Body of pancreas (tissue), 4 donors: ENCODE results near the gene NME5. TPM values are rescaled to one million over a fixed set of nuclear protein-coding genes. Genes with fewer than 3 reads are reported as not detected.

ENCODE experiments used
- ATAC-seq: fragments of 150-250 bp; one replicate; pipeline ENCODE4 v1.9.1; 2016
- DNase-seq, 4 donors: peaks; one replicate each; pipeline ENCODE4 v3.0.0-alpha.2; 2019
- H3K27ac ChIP-seq, 4 donors: fragments of 200-600 bp; sonication (generic); 1 replicate in 3 of 4; 2 replicates in 1 of 4; pipeline versions ENCODE4 v1.5.1 to v1.6.1; 2016 to 2019; ENCODE audit warnings: mild to moderate bottlenecking in 1 of 4, mixed read lengths in 1 of 4, moderate library complexity in 1 of 4
- H3K27me3 ChIP-seq, 2 donors: fragments of 200-600 bp; sonication (generic); one replicate each; pipeline ENCODE4 v1.6.0; 2016; ENCODE audit warnings: mild to moderate bottlenecking in 1 of 2
- H3K36me3 ChIP-seq, 2 donors: fragments of 200-600 bp; sonication (generic); replicated peaks in 1 of 2; 2 replicates each; pipeline ENCODE4 v1.5.1; 2016; ENCODE audit warnings: low read depth in 2 of 2; ENCODE audit not compliant: insufficient read depth in 1 of 2
- H3K4me1 ChIP-seq: fragments of 200-600 bp; sonication (generic); one replicate; pipeline ENCODE4 v1.6.0; 2016
- H3K4me3 ChIP-seq, 2 donors: fragments of 200-600 bp; sonication (generic); 1 replicate in 1 of 2; 2 replicates in 1 of 2; pipeline ENCODE4 v1.5.1; 2016 to 2019
- H3K9me3 ChIP-seq, 3 donors: fragments of 200-600 bp; sonication (generic); 1 replicate in 2 of 3; 2 replicates in 1 of 3; pipeline ENCODE4 v1.5.1; 2016
- POLR2A ChIP-seq, 3 donors: fragments of 450-650 bp; IDR thresholded peaks; one replicate each; pipeline ENCODE4 v1.6.1; 2016; ENCODE audit warnings: antibody characterized with exemption in 3 of 3, mild to moderate bottlenecking in 2 of 3
- WGBS, 2 donors: methylation state at CpG; one replicate each; pipeline ENCODE4 v1.1.5; 2017; 5-methylcytosine and 5-hydroxymethylcytosine counted together
- intact Hi-C: fragments of 100-400 bp; cut with DNase I; formaldehyde crosslinking; loops from one replicate; pipeline ENCODE4 v1.15.1; 2023
- total RNA-seq, 2 donors: library from RNA; depleted of rRNA; stranded (reverse); fragments of >200 nt; gene quantifications; one replicate each; pipeline ENCODE4 v1.1.0, GENCODE V29; 2016
- TF ChIP-seq, protein P1 (sequence below), 7 experiments: fragments of 450-650 bp in 4 of 7; fragments of 200-600 bp in 3 of 7; sonication (generic) in 3 of 7; IDR thresholded peaks; one replicate each; pipeline ENCODE4 v1.5.1; 2016 to 2019; ENCODE audit warnings: antibody characterized with exemption in 7 of 7

Gene NME5
- total RNA-seq, 2 donors from 2014 or later, result 7.5 TPM; not detected in 1

DNA sequence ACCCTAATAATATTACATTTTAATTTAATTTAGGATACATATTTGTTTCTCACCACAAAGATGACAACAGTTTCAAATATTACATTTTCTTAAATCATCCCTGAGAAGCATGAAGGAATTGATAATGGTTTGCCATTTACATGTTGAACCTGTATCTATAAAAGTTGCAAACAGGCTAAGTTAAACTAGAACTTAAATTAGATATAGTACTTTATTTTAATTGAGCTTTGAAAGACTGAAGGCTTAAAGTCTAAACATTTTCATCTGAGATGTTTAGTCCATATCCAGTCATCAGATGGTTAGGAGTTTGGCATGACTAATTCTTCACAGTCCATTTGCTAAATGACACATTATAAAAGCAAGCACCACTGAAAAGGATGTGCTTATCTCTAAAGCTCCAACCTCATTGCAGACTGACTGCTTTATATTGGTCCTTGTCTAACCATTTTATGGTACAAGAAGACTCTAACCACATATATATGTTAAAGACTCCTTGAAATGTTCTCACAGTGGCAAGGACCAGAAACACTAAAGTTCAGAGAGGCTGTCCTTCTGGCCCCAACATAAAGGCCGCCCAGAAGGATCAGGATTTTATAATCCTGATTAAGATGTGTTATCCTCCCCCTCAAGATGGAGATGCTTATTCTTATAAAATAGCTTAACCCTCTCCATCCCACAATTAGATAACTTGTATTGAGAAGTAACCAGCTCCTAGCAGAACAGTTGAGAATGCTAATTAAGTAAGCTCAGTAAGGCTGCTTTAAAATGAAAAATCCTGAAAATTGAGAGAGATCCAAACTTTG, 29.6 kb downstream of the NME5 start:
- no peak for DNase-seq
- 71 to 94% methylated on average over 1 of the region's 1 CpG for WGBS, 2 donors

GRCh38 chr5:138107213-138107612, 32.0 kb downstream of the NME5 start:
- intact Hi-C loops, result no loop called here
- H3K4me1 ChIP-seq, result peaks cover 5% of the 10 kb centered on the region
- H3K36me3 ChIP-seq, result no peaks in the 10 kb centered on the region
- H3K9me3 ChIP-seq, result no peaks in the 10 kb centered on the region
- no peak overlapping the region for H3K27ac ChIP-seq
- DNase-seq (no peak), ATAC-seq (no peak)
- H3K4me3 ChIP-seq, result no peak overlapping the region
- TF ChIP-seq, protein P1, sequence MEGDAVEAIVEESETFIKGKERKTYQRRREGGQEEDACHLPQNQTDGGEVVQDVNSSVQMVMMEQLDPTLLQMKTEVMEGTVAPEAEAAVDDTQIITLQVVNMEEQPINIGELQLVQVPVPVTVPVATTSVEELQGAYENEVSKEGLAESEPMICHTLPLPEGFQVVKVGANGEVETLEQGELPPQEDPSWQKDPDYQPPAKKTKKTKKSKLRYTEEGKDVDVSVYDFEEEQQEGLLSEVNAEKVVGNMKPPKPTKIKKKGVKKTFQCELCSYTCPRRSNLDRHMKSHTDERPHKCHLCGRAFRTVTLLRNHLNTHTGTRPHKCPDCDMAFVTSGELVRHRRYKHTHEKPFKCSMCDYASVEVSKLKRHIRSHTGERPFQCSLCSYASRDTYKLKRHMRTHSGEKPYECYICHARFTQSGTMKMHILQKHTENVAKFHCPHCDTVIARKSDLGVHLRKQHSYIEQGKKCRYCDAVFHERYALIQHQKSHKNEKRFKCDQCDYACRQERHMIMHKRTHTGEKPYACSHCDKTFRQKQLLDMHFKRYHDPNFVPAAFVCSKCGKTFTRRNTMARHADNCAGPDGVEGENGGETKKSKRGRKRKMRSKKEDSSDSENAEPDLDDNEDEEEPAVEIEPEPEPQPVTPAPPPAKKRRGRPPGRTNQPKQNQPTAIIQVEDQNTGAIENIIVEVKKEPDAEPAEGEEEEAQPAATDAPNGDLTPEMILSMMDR (IDR thresholded peaks at IDR 0.05), result no peak
- no peak for TF ChIP-seq POLR2A (IDR thresholded peaks at IDR 0.05)
- H3K27me3 ChIP-seq, result no peaks in the 10 kb centered on the region
- 28 to 34% methylated on average over 1 of the region's 1 CpG for WGBS, 2 donors

More for the DNA sequence above, 29.6 kb downstream of the NME5 start:
- H3K9me3 ChIP-seq, result no peaks in the 10 kb centered on the region
- no peak for ATAC-seq
- peaks cover 5% of the 10 kb centered on the region for H3K4me1 ChIP-seq
- no peaks in the 10 kb centered on the region for H3K36me3 ChIP-seq
- H3K27me3 ChIP-seq, result no peaks in the 10 kb centered on the region
- H3K27ac ChIP-seq, result no peak overlapping the region
- intact Hi-C loops, result no loop called here
- H3K4me3 ChIP-seq, result no peak overlapping the region
- TF ChIP-seq, protein P1 (IDR thresholded peaks at IDR 0.05), result no peak
- TF ChIP-seq POLR2A (IDR thresholded peaks at IDR 0.05), result no peak

- no peak overlapping the region for H3K27ac ChIP-seq
- no peaks in the 10 kb centered on the region for H3K36me3 ChIP-seq
- H3K4me1 ChIP-seq, result peaks cover 5% of the 10 kb centered on the region
- intact Hi-C loops, result no loop called here
- 88 to 91% methylated on average over 6 of the region's 6 CpGs for WGBS, 2 donors
- no peak overlapping the region for H3K4me3 ChIP-seq
- no peaks in the 10 kb centered on the region for H3K9me3 ChIP-seq
- ATAC-seq (no peak), DNase-seq (no peak)
- H3K27me3 ChIP-seq, result no peaks in the 10 kb centered on the region
- no peak for TF ChIP-seq POLR2A (IDR thresholded peaks at IDR 0.05)
- TF ChIP-seq, protein P1 (IDR thresholded peaks at IDR 0.05), result no peak
Observed at GRCh38 chr5:138105709-138106108, 33.5 kb downstream of the NME5 start.

GRCh38 chr5:138103319-138103637, 36.0 kb downstream of the NME5 start:
- Histone ChIP-seq H3K27me3 (no peaks in the 10 kb centered on the region), H3K27ac (no peak overlapping the region), H3K4me3 (no peak overlapping the region), H3K36me3 (no peaks in the 10 kb centered on the region), H3K4me1 (peaks cover 5% of the 10 kb centered on the region), H3K9me3 (no peaks in the 10 kb centered on the region)
- ATAC-seq, result no peak
- no peak for DNase-seq
- intact Hi-C loops, result no loop called here
- no peak for TF ChIP-seq POLR2A (IDR thresholded peaks at IDR 0.05)
- TF ChIP-seq, protein P1 (IDR thresholded peaks at IDR 0.05), result no peak
- 23 to 24% methylated on average over 3 of the region's 3 CpGs for WGBS, 2 donors
